GM04504 (cell line): ENCODE results near the gene EPHB1.

ENCODE experiments used
- DNase-seq: peaks from one replicate; pipeline ENCODE4 v3.0.0-alpha.2; 2012; ENCODE audit warnings: low read depth

Gene EPHB1

DNA sequence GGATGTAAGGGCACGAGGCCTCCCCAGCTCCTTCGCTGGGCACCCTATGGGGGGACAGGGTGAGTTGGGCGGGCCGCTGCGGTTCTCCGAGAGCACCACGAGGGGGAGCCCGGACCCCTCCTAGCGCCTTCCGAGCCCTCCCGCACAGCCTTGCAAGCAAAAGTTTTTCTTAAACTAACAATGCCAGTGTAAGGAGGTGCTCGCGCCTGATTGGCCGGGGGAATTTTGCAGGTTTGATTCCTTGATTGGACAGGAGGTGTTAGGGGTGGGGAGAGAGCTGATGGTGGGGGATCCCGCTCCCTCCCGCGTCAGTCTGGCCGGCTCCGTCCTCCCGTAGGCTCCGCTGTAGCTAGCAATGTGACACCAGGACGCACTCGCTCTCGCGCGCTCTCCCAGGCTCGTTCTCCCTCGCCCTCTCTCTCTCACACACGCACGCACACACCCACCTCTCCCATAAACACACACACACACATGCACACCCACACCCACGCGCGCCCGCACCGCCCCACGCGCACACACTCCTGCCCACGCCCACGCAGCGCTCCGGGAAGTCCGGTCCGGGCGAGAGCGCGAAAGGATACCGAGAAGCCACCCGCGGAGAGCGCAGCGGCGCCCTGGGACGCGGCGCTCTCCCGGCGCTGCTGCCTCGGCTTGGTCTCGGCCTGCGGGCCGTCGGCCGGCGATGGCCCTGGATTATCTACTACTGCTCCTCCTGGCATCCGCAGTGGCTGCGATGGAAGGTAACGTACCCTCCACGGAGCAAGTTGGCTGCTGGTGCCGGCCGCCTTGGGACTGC is at the start of gene EPHB1:
Gene EPHB1, plus strand, starts transcription at position 311 of the 796 bp plus-strand sequence.
- DNase-seq = peak; percentile 92

DNA sequence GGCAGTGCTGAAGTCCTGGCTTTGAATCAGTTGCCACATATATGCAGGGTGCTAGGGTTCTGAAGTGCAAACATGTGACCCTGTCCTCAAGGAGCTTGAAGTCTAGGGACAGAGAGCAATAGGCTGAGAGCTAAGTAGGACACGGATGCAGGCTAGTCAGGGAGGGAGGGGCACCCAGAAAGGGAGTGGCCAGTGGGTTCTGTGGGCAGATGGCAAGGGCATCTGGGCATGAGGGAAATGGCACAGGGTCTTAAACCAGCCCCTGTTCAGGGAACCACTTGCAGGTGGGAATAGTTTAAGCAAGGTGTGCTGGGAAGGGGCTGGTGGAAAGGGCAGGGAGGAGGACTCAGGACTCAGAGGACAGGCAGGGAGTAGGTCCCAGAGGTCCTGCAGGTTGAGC is 46.4 kb upstream of the EPHB1 start:
- no peak for DNase-seq

DNA sequence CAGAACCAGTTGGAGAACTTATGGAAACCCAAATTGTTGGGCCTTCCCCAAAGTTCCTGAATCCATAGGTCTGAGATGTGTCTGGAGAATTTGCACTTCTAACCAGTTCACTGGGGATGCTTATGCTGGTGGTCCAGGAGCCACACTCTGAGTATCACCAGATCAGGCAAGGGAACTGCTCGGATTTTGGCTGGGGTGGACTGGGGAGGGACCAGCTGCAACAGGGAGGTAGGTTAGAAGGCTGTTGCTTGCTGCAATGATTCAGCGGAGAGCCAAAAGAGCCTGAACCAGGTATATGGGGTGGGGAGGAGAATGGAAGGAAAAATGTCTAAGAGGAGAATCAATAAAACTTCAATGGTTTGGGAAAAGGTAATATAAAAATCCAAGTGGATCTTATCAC is 45.9 kb upstream of the EPHB1 start:
- no peak for DNase-seq

- DNase-seq = no peak
Observed at GRCh38 chr3:134749802-134750553, 45.1 kb upstream of the EPHB1 start.

DNA sequence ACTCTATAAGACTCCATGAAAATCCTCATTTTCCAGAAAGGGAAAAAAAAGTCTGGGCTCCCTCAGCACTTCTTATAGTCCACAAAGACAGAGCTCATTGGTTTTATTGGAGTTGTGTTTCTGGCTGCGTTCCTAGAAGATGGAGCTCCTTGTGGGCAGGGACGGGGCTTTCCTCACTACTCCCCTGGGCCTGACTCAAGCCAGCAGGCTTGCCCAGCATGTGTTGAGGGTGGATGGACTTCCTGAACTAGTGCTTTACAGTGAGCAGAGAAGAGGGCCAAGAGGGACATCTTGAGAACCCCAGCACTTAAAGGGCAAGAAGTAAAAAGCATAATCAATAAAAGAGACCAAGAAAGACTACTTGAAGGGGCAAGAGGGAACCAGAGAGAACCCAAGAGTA is 43.2 kb upstream of the EPHB1 start:
- peak; percentile 4 for DNase-seq

DNA sequence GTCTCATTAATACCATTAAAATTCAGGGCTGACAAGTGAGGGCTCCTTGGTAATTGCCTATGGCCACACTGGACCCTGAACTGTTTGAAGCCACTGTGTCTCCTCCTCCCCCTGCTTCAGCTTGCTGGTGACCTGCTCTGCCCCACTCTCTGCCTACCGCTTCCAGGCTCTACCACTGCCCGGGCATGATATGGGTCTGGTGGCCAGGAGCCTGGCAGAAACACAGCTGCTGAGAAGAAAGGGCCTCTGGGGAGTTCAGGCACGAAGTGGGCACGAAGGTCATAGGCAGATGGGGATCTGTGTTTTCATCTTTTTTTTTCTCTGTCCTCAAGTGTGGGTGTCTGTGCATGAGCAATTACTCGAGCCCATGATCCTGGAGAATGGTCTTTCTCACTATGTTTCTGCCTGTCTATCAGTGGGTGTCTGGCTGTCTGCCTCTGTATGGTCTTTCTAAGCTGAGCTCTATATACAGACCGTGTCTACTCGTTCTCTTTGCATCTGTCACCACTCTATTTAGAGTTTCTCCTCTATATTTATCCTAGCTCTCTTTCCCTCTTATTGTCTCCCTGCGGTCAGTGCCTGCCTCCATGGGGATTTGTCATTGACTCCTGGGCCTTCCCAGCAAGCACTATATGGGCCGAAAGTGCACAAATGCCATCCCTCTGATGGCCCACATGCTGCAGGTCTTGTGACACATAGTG is 42.1 kb upstream of the EPHB1 start:
- DNase-seq = no peak

GRCh38 chr3:134753999-134754742 is 40.9 kb upstream of the EPHB1 start:
- no peak for DNase-seq

DNA sequence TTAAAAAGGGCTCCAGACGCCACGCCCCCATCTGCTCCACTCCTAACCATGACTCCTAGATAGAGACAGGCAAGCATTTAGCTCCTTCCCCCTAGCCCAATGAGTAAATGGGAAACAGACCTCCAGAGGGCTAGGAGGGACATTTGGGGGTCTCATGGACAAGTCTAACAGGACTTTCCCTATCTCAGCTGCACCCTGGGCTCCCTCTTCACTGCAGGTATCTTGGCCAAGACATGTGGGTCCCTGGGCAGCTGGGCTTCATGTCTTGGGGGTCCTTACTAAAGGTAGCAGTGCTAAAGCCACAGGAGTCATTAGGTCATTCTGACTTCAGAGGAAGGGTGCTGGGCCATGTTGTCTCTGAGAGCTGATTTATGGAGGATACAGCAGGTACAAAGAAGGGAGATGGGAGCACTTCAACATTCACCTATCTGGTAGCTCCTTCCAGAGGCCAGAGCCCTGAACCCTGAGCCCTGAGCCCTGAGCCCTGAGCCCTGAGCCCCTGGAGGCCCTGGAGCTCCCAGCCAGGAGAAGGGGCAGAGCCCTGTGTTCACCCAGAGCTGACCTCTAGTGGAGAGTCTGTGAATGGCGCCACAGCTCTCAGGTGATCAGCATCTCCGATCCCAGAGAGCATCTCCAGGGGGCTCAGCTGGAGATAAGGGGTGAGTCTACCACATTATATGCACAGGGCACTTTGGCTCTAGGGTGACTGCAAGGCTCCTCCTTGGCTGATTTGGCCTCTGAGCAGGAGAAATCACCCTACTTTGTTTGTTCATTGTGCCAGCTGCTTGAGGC is 40.1 kb upstream of the EPHB1 start:
- DNase-seq = peak; percentile 29

- DNase-seq = no peak
Observed at GRCh38 chr3:134755821-134756220, 39.2 kb upstream of the EPHB1 start.

DNA sequence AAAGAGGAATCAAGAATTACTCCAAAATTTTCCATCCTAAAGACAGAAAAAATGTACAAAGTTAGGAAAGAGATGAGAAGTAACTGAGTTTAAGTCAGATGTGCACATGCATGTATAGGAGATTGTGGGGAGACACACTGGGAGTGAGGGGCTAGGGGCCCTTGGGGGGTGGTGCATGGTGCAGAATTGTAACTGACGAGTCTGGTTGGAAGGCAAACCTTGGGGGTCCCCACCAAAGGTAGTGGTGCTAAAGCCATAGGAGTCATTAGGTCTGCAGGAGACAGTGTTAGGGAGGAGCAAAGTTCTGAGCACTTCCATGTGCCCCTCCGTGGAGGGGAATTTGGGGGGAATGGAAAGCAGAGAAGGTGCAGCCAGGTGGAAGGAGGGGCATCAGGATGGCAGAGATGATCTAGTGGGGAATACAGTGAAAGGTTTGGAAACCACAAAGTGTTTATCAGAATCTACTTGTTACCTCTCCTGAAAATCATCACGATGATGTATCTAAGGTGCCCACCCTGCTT is 37.5 kb upstream of the EPHB1 start:
- no peak for DNase-seq

- DNase-seq = no peak
Observed at GRCh38 chr3:134761213-134761612, 33.8 kb upstream of the EPHB1 start.

- DNase-seq = no peak
Observed at GRCh38 chr3:134762016-134762415, 33.0 kb upstream of the EPHB1 start.

DNA sequence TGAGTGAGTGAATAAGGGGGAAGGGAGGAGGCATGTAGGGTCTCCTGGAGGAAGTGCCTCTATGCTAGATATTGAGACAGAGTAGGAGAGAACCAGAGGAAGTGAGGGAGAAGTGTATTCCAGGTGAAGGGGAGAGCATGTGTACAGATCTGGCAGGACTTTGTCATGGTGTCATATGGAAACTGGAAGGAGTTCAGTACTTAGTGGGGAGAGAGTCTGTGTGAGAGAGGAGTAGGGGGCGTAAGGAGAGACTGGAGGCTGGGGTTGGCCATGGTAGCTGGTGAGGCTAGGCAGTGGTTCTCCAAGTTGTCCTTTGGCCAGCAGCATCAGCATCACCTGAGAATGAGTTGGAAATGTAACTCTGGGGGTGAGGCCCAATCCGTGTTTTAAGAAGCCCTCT is 29.6 kb upstream of the EPHB1 start:
- no peak for DNase-seq

DNA sequence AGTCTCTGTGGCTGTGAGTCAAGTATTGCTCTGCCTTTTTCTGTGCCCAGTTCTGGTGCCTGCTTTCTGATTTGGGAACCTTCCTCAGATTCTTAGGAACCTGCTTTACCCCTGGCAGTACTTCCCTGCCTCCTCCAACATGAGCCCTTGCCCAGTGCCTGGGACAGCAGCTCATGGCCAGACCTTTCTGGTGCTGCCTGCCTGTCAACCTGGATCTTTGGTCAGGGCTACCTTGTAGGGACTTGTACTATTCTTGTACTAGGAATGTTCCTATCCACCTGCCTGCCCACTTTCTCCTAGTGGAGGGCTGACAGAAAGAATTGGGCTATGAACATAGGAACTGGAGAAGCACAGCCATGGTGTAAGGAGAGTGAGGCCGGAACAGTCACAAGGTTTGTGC is 28.8 kb upstream of the EPHB1 start:
- DNase-seq = no peak

GRCh38 chr3:134768116-134768515 is 26.9 kb upstream of the EPHB1 start:
- DNase-seq = no peak

DNA sequence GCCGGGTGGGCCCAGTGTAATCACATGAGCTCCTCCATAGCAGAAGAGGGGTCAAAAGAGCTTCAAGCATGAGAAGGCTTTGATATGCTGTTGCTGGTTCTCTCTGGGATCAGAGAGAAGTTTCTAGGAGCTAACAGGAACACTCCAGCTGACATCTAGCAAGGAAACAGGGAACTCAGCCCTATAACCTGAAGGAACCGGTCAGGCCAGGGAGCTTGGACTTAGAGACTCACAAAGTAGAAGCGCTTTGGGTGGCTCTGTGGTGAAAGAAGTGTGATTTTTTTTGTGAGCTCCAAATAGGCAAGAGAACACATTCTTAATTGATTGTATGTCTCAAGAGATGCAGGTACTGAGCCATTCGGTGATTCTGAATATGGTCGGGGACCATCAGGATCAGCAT is 26.2 kb upstream of the EPHB1 start:
- DNase-seq = no peak

DNA sequence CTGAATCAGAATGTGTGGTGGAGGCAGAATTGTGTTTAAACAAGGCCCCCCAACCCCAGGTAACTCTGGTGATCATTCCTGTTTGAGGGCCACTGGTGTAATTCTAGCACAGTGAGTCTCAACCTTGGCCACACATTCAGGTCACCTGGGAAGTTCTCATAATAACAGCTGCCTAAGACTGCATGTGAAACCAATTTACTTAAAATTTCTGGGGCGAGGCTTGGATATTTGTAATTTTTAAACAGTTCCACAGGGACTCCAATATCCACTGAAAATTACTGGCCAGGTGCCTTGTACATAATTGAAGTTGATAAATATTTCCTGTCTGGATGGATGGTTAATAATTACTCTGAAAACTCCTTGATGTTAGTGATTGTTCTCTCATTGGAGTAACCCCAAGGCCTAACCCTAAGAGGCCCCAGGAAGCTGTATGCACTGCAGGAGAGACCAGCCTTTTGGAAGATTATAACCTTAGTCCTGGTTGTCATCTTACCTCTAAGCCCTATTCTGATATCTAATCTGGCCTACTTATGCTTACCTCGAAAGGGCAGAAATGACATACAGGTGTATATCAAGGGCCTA is 25.7 kb upstream of the EPHB1 start:
- no peak for DNase-seq

GRCh38 chr3:134772011-134772410 is 23.0 kb upstream of the EPHB1 start:
- no peak for DNase-seq

DNA sequence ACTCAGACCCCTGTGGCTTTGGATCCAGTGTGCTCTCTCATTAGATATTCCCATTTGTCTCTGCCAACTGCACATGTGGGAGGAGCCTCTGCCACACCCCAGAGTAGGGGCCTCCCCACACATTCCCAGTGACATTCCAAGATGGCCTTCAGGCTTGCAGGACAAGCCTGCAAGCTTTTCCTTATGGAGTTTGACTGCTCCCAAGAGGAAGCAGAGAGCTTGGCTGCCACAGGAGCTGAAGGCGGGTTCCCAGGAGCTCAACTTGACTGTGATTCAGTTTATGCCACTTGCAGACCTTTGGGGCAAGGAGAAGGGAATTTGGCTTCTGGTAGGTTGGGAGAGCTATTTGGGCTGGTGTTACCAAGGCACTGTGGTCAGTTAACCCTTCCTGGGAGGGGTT is 22.5 kb upstream of the EPHB1 start:
- DNase-seq = no peak

DNA sequence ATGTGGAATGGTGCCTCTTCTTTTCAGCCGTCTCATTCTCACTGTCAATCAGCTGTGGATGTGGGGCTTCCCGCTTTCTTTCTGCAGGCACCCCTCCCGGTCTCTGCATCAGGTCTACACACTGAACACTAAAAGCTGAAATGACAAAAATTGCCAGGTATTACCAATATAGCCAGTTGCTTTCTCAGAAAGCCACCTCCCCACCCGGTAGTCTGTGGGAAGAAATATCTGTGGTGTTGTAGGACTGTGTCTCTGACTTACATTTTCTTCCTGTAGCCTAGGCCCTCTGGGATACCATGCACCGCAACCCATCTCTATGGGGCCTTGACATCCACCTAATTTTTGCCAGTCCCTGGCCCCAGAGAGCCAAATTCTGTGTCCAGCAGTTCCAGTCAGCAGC is 19.2 kb upstream of the EPHB1 start:
- DNase-seq = no peak

GRCh38 chr3:134776518-134776917 is 18.5 kb upstream of the EPHB1 start:
- no peak for DNase-seq
